Amniotic epithelial cell (primary cell): ENCODE results near the gene SSH3.

Experiments used
- DNase-seq: peaks from one replicate; pipeline ENCODE4 v3.0.0-alpha.2; 2010; ENCODE audit warnings: low read depth

The SSH3 gene

DNA sequence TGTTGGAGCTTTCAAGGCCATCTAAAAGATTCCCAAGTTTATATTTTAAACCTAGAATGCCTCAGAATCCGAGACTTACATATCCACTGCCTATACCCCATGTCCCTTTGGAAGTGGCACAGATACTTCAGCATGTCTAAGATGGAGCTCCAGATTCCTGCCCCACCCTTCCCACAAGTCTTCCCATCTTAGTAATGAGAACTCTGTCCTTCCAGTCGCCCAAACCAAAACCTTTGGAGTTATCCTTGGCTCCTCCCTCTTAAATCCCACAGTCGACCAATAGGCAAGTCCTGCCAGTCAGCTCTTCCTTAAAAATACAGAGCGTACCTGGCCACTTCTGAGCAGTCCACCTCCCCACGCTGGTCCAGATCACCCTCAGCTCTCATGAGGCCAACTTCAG, 45.7 kb downstream of the SSH3 start:
- DNase-seq = no peak

DNA sequence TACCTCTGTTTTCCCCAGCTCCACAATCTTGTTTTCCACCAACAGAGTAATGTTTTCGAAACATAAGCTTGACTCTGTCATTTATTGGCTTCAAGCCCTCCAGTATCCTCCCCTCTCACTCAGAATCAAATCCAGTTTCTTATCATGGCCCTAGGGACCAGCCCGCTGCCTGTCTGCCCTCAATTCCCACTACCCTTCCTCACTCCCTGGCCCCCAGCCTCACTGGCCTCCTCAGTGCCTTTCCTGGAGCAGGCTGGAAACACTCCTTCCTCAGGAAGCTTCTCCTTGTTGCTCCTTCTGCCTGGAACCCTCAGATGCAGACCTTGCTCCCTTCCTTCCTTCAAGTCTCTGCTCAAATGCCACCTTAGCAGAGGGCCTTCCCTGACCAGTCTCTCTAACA, 46.1 kb downstream of the SSH3 start:
- DNase-seq = no peak

DNA sequence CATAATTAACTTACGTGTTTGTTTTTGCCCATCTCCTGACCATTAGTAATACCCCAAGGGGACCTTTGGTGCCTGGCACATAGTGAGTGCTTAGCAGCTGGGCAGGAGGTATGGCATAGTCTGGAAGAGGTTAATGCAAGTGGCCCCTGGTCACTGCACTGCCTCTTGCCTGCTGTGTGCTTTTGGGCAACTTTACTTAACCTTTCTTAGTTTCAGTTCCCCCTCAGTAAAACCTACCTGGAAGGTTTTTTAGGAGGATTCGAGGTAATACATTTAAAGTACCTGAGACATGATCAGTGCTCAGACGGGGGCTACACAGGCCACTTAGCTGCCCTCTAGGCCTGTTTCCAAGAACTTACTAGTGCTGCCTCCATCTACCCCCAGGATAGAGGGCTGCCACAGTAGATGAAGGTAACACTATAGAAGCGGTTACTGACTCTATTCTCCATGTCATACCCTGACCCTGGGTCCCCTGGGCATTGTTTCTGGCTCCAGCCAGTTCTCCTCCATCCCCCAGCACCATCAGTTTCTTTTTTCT, 46.7 kb downstream of the SSH3 start:
- no peak for DNase-seq

DNA sequence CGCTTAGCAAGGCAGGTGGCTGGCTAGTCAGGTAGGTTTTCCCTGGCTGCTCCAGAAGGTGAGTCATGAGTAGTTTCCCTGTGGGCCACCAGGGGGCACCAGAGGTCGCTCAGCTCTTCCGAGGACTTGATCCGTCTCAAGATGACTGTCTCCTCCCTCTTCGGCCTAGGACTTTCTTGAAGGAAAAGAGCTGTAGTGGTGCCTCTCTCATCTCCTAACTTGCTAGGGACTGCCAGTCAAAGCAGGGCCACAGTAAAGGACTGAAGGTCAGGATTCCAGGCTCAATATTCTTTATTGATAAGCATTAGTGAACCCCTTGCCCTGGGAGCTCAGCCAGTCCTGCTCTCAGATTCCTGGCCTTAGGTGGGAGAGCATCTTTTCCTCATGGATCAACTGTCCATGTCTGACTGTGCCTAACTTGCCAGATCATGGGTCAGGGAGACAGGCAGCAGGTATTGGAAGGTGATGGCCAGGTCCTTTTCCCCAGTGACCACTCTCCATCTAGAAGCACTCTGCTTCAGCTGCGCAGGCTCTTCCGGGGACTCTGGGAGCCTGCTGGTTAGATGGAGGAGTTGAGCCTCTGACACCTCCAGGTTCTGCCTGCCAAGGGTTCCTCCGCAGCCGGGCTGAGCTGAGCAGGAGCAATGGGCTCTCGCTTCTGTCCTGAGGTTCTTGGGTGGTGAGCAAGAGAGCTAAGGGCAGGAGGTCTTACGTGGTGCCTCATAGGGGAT, 48.1 kb downstream of the SSH3 start:
- peak; percentile 72 for DNase-seq

DNA sequence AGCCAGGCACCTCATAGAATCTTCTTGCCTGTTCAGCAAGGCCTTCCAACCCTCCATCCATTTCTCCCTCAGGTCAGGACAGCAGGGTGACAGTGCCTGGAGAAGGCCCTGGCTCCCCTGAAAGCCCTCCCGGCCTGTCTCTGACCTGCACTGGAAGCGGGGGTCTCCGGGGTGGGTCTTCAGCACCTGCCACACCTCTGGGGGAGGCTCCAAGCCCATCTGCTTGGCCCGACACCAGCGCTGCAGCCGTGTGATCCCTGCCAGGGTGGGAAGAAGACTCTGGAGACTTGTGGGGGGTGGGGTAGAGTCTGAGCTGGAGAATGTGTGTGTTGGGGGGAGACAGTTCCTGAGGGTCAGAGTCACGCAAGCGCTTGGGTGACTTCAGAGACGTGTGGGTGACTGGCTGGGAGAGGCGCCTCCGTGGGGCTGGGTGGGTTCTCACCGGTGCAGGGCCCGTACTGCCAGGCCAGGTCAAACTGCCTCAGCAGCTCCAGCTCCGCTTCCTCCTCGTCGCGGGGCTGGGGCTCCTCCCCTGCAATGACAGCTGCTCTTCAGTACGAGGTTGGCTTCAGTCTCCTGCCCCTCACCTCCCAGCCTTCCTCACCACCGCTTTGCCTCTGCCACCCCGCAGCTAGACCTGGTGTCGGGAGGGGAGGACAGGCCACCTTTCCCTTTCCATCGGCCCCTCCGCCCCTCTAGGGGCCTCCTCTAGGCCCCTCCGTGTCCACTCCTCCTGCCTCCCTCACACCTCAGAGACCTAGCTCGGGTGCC, 49.4 kb downstream of the SSH3 start:
- DNase-seq = no peak

DNA sequence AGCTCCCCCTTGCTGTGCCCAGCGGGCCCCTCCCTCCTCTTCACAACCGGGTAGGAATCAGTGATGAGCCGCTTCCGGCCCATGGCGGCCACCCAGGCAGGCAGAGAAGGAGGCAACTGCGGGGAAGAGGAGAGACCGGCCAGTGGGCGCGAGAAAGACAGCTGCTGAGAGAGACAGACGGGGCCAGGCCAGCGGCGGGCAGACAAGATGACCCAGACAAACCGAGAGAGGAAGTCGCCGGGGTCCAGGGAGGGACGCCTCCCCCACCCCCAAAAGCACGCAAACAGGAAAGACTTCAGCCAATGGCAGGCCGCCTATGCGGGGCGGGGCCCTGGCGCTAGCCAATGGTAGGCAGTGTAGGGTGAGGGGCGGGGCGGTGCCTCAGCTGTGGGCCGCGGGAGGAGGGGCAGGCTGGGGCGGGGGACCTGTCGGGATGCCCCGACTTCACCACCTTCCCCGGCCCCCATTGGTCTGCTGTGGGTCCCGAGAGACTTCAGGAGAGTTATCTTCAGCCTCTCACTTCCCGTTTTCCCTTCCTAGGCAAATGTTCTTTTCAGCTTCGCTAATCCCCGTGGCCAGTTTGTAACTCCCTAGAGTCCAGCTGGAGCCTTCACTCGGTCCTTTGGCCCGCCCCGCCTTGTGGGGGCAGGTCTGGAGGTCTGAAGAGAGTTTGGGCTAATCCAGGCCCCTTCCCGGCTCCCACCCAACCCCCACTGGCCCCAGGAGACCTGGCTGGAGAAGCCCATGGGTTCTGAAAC, 50.2 kb downstream of the SSH3 start, which contains the start of gene POLD4:
POLD4 (minus strand) TSS at position 230 of the 758 bp plus-strand sequence; CDS start at position 83, 147 bp downstream.
- peak; percentile 94 for DNase-seq

DNA sequence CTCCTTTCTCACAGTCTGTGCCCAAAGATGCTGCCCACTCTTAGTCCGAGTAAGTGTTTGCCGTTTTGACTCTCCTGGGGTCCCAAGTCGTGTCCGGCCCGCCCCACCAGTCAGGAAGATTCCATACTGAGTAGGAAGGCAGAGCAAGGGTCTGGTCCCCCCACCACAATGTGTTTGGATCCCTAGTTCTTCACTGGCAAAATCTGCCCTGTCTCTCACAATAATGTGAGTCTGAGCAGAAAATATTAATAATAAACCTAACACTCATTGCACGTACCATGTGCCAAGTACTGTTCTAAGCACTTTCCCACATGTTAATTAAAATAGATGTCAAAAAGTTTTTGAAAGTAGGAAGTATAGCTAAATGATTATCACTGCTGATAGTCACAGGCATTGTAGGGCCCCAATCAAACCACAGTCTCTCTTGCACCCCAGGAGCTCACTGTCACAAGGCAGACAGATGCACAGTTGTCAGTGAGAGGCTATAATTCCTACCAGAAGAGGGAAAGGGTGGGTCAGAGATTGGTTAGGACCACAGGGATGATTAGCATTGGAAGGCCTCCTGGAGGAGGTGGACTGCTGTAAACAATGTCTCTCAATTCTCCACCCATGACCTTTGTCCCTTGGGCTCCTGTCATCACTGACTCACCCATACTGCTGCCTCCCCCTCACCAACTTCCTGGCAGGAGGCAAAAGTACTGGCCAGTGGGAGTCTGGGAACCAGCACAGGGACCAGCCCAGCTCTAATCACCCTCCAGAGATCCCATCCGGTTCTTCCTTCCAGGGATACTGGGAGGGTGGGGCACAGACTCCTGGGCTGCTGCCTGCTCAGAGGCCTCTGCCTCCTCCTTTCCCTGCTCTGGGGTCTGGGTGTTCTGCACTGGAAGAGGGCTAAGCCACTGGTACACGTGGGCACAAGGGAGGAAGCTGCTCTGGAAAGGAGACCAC, 51.0 kb downstream of the SSH3 start:
- DNase-seq = peak; percentile 99

DNA sequence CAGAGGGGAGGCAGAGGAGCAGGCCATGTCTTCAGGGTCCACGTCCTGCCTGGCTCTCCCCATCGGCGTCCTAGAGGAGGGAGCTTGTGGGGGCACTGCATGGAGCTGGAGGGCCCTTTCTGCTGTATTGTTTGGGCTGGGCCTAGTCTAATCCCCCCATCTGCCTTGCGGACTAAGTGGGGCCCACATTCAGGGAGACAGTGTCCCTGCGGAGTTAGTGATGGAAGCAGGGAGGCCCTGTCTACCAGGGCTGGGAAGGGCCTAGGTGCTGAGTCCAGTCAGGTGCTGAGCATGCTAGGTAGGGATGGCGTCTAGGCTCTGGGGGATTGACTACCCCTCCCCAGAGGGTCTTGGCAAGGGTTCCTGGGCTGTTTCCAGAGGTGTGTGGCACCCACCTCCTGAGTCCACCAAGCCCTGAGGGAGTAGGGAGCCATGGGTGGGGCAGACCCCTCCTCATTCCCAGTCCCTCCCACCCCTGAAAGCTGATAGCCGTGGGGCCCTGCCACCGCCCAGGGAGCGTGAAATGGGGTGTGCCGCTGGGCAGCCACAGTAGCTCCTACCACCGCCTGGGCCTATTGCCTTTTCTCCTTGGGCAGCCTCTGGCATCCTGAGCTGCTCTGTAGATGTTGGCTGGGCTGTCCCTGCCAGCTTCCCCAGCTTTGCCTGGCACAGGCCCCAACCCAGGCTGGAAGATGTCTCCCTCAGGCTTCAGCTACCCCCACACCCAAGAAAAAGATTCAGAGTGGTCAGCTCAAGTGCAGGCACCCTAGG, 51.9 kb downstream of the SSH3 start:
- no peak for DNase-seq

DNA sequence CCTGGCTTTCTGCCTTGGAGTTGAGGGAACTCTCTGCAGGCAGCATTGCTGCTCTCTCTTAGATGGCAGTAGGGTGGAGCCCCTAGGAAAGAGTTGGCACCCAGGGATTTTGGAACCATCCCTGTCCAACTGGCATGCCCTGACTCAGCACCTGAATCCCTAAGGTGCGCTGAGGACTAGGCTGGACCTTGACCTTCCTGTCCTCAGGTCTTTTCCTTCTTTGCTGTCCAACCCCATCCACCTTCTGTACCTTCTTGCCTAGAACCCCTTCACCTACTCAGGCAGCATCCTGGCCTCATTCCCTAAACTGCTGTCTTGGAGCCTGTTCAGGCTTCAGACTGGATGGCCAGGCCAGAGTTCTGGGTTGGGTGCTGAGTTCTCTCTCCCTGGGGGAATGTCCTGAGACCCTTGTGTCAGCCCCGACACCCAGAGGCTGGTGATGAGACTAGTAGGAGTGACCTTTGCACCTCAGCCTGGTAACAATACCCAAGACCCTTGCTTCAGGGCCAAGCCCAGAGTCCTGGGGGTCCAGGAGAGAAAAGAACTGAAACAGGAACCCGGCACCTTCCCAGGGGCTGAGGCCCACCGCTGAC, 52.6 kb downstream of the SSH3 start:
- DNase-seq = no peak

DNA sequence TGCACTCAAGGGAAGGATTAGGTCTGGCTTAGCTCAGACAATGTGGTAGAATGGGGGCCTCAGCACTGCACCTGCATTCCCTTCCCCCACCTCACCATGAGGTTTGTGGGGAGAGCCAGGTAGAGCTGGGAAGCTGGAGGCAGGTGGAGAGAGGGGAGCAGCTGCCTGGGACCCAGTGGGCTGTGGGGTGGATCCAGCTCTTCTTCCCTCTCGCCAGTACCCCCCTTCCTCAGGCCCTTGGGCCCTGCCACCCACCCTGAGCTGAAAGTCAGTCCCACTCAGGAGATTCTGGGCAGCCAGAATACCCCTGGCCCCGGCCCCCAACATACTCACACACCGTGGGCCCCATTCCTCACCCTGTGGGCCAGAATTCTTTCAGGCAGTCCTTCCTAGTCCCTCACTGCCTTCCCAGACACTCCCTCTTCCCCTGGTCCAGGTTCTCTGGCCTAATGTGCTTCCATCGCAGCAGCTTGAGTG, 53.1 kb downstream of the SSH3 start:
- no peak for DNase-seq

DNA sequence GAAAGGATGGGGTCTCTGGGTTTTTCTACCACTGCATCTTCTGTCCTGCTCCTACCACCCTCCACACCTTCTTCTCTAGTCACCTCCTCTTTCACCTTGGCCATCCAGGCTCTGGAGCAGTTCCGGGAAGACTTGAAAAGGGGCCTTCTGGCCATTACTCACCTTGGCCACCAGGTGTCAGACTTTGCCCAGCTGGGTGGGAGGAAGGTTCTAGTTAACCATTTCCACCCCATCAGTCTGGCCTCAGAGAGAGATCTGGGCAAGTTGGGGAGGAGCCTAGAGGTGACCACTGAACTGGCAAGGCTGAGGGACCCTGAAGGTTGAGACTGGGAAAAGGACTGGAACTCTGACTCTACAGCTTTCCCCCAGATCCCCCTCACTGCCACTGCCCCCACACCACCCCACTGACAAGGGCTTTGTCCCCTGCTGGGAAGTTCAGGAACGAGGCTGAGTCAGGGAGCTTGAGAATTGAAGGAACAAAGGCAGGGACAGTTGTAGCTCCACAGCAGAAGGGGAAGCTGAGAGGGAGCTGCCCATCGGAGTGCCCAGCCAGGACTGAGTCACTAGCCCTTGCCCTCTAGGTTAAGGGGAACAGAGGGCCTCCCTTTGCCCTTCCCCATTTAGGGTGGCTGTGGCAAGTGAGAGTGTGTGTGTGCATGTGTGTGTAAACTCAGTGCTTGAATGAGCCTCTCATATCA, 53.7 kb downstream of the SSH3 start:
- DNase-seq = peak; percentile 77

DNA sequence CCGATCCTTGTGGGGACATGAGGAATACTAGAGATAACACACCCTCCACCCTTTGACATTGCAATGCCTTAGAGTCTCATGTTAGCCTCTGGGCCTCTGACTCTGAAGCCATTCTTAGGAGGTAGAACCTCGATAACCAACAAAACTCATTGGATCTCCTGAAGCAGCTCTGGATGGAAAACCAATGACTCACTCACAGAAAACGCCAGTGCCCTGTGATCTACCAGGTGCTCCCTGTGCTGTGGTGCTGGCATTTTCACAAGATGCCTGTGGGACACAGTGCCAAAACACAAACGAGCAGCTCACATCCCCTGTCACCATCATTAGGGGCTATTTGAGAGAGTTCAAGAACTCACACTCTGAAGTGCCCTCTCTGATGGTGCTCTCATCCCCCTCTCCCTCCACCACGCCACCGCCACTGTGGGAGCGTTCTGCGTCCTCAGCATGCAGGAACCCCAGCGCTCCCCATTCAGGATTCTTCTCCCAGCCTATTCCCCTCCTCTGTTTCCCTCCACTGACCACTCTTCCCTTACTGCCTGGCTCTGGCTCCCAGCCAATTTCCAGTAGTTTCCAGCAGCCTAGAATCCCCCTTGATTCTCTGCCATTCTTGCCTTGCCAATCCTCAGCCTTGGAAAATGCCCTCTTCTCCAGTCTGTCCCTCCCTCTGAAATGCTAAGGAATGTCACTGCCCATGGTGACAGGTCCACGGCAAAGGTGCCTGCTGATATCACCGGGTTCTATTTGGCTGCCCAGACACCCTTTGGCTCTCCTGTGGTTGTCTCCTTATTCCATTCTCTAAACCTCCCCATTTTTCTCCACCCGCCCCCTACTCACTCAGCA, 54.7 kb downstream of the SSH3 start:
- DNase-seq = peak; percentile 72
